Measurements from ENCODE around the gene APOD.
"Not testable (repeated sequence)": the region's sequence is repeated elsewhere in the genome, so short reads cannot be mapped to it uniquely, and the experiment has no call there.

DNA sequence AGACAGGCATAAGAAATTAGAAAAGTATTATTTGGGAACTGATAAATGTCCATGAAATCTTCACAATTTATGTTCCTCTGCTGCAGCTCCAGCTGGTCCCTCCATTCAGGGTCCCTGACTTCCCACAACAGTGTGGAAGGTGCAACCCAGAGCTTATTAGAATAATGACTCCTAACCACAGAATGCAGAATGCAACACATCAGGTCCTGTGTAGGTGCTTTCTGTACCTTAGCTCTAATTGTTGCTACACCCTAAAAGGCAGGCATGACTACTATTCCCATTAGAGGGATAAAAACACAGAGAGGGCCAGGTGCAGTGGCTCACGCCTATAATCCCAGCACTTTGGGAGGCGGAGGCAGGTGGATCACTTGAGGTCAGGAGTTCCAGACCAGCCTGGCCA lies 6.6 kb upstream of the APOD start:
- TF ChIP-seq POLR2A (IDR thresholded peaks at IDR 0.05; ENCODE audit: low read length); GATA1 (IDR thresholded peaks at IDR 0.05; ENCODE audit: low read depth, low read length): not testable (repeated sequence)
